NCI-H1930 (cell line): ENCODE measurements around the gene FYB2.

ENCODE experiments used
- DNase-seq, 2 experiments: peaks; one replicate each; lab custom pipeline; 2025; lab: John Stamatoyannopoulos, UW

Gene FYB2

DNA sequence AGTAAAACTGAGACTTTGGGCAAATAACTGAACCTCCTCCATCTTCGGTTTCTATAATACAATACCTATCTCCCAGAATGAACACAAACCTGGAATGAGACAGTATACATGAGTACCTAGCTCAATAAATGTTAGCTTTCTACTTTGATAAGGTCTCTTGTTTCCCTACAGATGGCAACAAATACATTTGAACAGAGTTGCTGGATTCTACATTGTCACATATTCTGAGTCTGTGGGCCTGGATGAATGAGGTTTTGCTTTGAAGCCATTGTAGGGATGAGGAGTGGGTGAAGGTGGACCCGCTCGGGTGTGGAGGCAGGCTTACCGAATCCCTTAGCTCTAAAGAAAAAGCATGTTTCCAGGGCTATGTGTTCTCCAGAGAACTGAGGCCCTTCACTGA, 13.9 kb upstream of the FYB2 start:
- DNase-seq: no peak

DNA sequence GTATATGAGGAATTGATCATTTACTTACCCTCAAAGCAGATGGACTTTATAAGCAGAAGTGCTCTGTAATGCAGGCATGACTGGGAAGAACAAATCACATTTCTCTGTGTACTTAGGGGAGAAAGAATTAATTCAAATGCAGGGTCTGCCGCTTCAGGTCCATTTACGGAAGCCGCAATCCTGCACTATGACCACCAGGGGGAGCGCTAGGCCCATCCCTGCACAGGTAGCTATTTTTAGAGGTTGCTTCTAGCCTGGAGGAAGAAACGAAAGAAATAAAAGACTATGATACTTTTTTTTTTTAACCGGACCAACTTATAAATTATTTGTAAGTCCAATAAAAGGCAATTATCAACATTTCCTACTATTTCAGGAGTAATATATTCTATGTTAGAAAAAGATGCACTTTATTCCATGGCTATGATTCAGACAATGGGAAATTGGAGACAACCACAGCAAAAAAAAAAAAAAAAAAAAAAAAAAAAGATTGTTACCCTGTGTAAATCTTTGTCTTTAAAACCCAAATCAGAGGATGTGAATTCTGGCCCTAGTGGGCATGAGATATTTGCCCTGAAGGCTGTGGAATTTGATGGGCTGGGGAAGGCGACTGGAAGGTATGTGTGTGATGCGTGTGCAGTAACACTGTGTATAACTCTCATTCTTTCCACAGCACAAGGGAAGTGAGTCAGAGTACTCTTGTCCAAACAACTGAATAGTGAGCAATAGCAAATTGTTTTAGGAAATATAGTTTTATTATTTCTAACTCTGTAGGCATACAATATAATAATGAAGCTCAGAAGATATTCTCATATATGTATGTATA, 12.9 kb upstream of the FYB2 start:
- peak in 1 of 2 experiments; percentile 61 for DNase-seq

DNA sequence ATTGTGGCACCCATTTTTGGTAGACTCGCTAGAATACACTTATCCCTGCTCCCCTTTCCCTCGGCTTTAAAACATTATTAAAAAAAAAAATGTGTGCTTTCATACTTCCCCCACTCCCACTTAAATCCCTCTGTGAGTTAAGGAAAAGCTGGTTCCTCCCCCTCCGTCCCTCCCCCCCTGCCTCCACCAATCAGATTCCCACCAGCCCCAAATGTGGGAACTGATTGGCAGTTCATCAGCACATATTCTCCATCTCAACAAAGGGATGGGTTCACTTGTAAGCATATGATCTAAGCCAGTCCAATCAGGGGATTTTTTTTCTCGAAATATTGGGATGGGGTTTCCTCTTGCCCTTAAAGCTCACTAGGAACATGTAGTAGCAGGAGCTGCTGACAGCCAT, 10.8 kb upstream of the FYB2 start:
- no peak for DNase-seq

DNA sequence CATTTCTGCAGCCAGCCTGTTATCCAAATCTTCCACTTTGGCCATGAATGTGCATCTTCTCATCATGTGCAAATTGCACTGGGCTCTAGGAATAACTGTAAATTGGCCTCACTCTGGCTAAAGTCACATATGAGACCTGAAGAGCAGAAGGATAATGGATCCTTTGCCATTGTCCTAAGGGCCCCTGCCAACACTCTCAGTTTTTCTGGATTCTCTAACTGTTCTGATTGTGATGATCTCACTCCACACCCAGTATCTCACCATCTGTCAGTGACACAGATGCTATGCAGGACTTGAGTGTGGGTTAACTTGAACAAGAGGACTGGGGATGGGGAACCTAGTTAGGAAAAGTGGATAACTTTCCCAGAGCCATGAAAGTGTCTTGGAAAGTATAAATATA, 8.5 kb upstream of the FYB2 start:
- DNase-seq: no peak

DNA sequence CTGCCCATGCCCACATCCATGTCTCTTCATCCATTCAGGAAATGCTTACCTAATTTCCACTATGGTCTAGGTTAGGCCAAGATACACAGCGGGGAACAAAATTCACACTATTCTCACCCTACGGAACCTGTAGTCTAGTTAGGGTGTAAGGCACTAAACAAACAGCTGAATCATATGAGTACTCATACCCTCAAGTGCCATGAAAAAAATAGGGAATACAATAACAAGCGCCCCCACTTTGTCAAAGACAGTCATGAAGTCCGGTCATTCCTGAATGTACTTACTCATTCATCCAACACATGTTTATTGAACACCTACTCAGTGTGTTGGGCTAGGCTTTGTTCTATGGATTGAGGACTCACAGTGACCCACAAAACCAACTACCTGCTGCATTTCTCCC, 6.2 kb upstream of the FYB2 start:
- no peak for DNase-seq

DNA sequence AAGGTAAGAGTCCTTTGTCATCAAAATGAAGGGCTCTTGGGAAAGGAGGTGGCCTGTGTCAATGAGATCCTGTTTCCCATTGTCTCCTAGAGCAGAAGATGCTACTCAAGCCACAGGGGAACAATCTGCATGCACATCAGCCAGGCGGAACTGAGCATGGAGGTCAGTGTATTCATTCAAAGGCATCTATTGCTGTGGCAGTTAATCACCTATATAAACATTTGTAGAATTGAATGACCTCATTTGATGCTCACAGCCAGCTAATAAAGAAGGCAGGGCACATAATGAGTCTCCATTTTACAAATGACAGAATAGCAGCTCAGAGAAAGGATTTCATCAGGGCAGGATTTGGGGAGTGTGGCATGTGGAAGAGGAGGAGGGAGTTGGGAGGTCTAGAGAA, 5.7 kb upstream of the FYB2 start:
- peak; percentile 58 to 79 for DNase-seq

DNA sequence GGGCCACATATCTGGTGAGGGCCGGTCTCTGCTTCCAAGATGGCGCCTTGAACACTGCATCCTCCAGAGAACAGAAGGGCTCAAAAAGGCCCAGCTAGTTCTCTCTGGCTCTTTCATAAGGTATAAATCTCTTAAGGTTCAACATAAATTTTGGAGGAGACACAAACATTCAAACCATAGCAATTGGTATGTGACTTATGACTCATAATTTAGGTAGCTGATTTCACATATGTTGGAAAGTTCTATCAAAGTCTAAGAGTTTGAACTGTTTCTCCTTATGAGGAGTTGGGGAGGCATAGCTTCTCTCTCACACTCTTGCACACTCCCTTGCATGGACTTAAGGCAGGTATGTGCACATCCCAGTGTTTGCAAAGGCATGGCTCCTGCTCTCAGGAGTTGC, 5.1 kb upstream of the FYB2 start:
- DNase-seq: no peak

DNA sequence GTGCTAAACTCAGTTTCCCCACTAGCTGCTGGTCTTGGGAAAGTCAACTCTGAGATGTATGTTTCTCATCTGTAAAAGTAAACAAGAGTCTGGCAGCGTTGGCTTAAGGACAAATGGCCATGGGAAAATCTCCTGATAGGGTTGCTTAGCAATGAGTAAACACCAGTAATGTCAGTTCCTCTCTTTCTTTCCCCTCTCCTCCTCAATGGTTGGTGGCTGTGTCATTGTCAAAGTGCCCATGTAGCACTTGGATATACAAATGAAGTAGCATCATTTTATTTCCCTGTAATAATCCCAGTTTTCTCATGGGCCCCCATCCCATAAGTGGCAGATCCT, 2.2 kb upstream of the FYB2 start:
- DNase-seq: no peak

DNA sequence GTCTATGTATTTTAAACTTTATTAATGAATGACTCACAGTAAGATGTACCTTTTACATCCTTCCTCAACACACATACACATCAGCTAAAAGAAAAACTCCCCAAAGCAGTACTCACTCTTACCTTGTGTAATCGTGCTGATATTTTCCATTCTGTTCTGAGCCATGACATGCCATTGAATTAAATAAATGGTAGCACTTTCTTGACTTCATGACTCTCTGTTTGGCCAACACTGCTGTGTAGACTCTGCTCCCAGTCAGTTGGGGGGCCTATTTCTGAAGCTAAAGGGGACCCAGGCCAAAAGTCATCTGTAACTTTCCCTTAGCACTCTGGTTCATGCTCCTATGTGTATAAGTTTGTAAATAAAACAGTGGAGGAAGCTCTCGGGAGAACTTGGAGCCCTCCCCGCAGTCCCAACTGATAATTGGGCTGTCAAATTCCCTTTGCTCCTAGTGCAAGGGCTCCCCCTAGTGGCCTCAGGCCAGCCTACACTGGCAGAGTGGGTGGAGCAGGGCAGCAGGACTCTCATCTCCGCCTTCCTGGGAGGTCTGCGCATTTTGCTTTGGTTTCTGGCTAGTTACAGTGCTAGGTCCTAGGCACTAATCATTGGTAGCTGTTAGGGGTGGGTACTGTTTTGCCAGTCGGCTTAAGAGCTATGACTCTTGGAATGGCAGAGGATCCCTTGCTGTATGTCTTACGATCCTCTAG, 1.7 kb upstream of the FYB2 start:
- peak; percentile 26 to 60 for DNase-seq

DNA sequence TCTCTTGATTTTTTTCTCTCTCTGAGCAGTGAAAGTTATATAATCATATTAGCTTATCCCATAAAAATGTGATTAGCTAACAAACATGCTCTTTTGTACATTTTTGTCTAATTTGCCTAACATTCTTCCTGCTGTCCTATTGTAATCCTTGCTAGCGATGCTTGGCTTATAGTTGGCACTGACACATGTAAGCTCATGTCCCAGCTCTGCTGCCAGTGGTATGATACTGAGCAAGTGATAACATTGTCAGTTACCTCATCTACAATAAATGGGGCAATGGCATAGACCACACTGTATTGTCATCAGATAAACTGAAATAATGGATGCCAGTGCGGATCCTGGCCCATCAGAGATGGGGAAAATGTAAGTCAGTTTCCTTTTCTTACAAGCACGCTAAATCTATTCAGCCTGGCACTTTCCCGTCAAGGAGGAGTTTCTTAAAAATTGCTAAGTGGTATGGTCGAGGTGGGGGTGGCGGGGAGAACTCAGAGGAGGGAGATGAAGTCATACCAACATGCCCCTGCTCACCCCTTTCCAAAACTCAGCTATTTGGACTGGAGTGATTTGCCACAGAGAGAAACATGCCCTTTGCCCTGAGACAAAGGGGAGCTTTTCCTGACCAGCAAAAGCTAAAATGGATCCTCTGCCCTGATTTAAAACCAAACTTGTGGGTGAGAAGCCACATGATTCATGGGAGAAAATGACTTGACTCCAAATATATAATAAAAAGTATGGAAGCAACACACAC, 1.3 kb downstream of the FYB2 start:
- DNase-seq: no peak

DNA sequence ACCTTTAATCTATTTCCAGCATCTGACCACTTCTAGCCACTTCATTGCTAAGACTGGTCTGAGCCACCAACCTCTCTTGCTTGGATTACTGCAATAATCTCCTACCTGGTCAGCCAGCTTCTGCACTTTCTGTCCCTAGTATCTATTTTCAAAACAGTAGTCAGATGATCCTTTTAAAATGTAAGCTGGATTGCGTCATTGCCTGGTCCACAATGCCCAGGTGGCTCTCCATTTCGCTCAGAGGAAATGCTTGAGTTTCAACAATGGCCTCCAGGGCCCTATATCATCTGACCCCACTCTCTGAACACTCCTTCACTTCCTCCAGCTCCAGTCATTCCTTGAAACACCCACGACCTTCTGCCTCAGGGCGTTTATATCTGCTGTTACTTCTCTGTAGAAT, 2.3 kb downstream of the FYB2 start:
- no peak for DNase-seq

DNA sequence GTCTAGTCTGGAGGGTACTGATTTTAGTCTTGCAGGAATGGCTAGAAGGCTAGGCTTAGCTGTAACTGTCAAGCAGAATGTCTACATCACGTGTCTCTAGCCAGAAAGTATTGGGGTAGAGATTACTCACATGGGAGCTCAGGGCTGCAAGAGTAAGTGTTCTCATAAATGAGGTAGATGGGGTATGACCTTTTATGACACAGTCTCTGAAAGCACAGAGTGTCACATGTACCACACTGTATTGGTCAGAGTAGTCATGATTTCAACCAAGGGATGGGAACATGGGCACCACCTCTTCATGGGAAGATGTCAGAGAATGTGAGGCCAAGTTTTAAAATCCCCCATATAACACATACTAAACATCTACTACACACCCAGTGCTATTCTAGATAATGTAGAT, 2.9 kb downstream of the FYB2 start:
- no peak for DNase-seq

DNA sequence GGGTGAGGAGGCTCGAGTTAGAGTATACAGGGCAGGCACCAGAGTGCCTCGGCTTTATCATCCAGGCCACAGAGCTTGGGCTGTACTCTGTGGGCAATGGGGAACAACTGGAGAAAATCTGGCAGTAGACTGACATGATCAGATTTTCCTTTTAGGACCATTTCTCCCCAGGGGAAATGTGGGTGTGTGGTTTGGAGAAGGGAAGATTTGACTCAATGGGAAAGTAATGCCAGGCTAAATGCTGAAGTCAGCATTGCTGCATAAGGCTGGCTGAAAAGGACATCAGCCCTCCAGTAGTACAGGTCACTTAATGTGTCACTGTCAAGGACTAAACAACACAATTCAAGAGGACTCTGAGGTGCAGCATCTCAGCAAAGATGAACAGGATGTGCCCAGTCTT, 5.0 kb downstream of the FYB2 start:
- no peak for DNase-seq

DNA sequence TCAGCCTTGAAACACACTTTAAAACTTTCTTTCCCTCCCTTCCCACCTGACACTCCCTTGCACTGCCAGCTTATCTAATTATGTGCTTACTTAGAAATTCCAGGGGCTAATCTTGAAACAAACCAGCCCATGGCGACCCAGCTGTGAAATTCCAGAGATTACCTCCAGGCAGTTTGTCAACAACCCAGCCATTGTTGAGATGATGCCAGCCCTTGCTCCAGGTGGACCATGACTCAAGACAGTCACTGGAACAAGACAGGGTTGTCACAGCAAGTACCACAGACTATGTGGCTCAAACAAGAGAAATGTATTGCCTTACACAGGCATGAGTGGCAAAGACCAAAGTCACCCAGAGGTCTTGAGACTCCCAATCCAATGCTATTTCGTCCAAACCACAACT, 7.9 kb downstream of the FYB2 start:
- no peak for DNase-seq

DNA sequence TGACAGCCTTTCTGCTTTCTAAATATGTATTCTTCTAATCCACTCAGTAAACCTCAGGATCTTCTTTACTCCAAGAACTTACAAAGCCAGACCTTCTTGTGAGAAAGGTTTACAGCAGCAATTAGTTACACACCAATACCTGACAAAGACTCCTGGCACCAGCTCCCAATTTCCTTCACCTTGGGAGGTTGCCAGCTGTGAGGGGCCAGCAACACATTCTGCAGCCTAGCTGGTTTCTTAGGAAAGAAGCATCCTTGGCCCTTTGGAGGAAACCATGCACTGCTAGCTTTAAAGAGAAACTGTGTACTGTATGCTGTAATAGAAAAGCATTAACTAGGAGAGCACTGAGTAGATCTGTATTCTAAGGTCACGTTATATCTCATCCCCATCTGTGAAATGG, 10.8 kb downstream of the FYB2 start:
- no peak for DNase-seq

DNA sequence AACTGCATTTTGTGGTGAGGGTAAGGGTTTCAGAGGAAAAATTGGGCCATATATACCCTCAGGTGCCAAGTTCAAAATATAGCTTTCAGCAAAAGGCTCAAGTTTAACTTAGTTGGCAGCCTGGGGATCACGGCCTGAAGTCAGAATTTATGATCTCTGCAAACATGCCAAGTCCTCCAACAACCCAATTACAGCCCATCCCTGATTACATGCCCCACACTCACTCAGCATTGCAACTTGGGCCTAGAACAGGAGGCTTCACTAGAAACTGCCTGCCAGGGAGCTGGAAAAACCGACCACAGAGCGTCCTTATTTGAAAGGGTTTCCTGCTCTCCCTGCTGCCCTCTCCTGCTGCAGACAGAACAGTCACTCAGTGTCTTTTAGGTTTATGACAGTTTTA, 12.4 kb downstream of the FYB2 start:
- no peak for DNase-seq

DNA sequence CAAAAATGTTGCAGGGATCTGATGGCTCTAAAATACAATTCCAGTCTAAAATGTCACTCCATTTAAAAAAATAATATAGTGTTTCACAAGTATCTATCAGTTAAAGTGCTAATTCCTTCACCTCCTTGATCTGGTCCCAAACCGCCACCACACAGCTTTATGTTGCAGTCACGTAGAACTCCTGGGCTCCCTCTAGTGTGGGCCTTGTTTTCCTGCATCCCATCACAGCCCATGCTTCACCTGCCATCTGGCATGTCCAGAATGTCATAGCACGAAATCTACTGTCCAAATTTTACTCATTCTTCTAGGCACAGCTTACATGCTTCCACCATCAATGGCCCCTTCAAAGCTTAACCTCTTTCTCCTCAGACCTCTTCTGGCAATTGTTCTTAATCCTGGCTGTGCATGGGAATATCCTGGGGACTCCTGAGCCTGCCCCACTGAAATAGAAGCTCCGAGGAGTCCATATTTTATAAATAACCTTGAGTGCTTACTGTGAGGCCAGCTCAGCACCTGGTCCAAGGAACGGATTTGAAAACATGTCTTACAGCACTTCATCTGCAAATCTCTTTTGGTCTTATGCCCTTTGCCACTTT, 15.5 kb downstream of the FYB2 start:
- peak; percentile 6 to 29 for DNase-seq

DNA sequence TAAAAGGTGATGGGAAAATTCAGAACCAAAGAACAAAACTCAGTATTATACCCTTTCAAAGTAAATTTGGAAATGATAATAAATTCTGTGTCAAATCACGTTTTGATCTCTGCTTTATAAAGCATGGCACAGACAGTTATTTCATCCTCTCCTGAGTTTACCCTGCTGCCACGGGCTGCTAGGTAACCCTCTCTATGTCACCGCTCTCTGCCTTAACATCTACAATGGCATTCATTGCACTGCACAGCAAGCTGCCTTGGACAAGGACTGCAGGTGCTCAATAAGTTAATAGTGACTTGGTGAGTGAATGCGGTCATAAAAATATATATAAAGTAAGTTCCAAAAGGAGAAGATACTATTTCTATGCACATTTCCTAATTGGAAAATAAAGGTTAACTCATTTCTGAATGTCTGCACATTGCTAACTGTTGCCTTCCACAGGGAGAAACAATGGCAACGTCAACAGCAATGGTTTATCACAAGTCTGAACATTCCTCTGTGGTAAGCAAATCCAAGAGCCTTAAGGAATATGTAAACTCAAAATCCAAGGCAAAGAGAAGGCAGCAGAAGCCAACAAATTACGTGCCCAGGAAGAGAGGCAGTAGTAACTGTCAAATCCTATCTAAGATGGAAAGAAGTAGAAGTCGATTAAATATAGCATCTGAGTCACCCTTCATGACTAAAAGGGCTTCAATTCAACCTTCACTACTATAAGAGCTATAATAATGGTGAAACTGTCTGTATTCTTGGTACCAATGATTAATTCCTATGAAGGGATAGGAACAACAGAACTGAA, 19.4 kb downstream of the FYB2 start:
- no peak for DNase-seq

DNA sequence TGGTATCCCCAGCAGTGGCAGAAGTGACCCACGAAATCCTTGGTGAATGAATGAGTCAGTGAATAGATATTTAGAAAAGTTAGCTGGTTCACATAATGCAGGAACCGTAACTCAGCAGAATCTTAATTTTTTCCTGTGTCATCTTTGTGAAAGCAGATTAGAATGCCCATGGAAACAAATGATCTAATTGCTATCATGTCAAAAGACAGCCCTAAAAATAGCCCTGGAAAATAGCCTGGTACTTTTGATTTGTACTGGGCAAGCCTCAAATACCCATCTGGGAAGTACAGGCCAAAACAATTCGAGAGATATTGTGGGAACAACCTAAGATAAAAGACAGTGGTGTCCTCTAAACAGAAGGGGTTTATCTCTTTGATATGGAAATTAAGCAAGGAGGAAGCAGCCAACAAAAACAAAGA, 21.1 kb downstream of the FYB2 start:
- no peak for DNase-seq

DNA sequence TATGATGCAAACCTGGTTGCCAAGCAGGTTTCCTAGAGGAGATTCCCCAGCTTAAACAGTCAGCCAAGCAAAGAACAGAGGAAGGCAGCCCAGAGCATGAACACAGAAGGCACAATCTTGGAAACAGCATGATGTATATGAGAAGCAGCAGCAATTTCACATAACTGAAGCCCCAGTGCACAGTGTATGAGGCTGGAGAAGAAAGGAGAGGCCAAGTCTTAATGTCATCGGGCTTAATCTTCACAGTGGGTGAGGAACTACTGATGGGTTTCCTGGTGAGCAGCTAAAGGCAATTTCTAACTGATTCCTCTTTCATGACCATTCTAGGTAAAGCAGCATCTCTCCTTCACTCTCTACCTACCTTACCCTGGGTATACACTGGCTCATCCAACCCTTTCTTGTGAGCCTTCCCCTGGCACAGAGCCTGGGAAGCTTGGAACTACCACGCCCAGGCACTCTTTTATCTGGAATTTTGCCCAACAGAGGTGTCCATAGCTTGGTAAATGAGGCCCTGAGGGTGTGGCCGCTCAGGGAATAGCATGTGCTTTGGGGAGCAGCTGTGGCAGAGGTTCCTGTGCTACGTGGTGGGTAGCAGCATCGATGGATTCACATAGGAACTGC, 22.0 kb downstream of the FYB2 start:
- DNase-seq: no peak

DNA sequence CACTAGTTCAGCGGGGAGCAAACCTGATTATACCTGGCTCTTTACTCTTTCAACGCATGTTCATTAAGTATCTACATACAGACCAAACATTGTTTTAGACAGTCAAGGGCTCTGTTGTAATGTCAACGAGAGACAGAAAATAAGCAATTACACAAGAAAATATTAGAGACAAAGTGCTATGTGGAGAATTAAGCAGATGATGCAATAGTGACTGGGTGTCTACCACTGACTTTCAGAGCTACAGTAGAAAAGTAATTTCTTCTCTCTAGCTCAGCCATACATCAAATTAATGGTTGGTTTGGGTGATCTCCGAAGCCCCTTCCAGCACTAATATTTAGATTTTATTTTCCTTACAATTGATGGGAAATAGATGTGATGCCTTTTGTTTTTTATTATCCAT, 23.3 kb downstream of the FYB2 start:
- DNase-seq: no peak
